WTC11 (cell line): ENCODE measurements around the gene FBXW4. TPM values are rescaled to one million over a fixed set of nuclear protein-coding genes. Genes with fewer than 3 reads are reported as not detected.

Experiments
- ATAC-seq: fragments of 200-7000 bp; cut with Tn5 transposase; 2 replicates; pipeline ENCODE4 v1.10.0; 2021; ENCODE audit warnings: mild to moderate bottlenecking, moderate library complexity
- CTCF ChIA-PET: fragments of 300-600 bp; sonication (Branson Sonifier 250); formaldehyde crosslinking; loops from one replicate; lab custom pipeline; 2021; ENCODE audit warnings: antibody characterized with exemption; lab: Charles Lee
- POLR2A ChIA-PET: fragments of 350-600 bp; sonication (Branson Sonifier 250); formaldehyde crosslinking; loops from one replicate; lab custom pipeline; 2021; ENCODE audit warnings: antibody characterized with exemption; lab: Charles Lee
- DNase-seq: peaks from one replicate; pipeline ENCODE4 v3.0.0; 2021; ENCODE audit warnings: low spot score
- H3K27ac Mint-ChIP-seq: 2 replicates; pipeline ENCODE4 v1.8.0; 2021; ENCODE audit warnings: mixed read lengths
- H3K27me3 Mint-ChIP-seq: 2 replicates; pipeline ENCODE4 v1.8.0; 2021; ENCODE audit warnings: low read depth, mild to moderate bottlenecking, moderate library complexity, mixed read lengths
- H3K36me3 Mint-ChIP-seq: 2 replicates; pipeline ENCODE4 v1.8.0; 2021; ENCODE audit warnings: mixed read lengths
- H3K4me1 Mint-ChIP-seq: 2 replicates; pipeline ENCODE4 v1.8.0; 2022; ENCODE audit warnings: mixed read lengths
- H3K4me3 Mint-ChIP-seq: 2 replicates; pipeline ENCODE4 v1.8.0; 2021; ENCODE audit warnings: mild to moderate bottlenecking, moderate library complexity, mixed read lengths
- H3K9me3 Mint-ChIP-seq: 2 replicates; pipeline ENCODE4 v1.8.0; 2021; ENCODE audit warnings: mixed read lengths
- ATF2 ChIP-seq: sonication (generic); formaldehyde crosslinking; IDR thresholded peaks from 2 replicates; pipeline ENCODE4 v1.8.1; 2022; ENCODE audit warnings: low read depth, missing genetic modification reagents, borderline replicate concordance
- ATF3 ChIP-seq: sonication (generic); formaldehyde crosslinking; conservative IDR thresholded peaks from 2 replicates; pipeline ENCODE4 v1.8.1; 2022; ENCODE audit warnings: mild to moderate bottlenecking, missing genetic modification reagents
- GABPB1 ChIP-seq: sonication (generic); formaldehyde crosslinking; IDR thresholded peaks from 2 replicates; pipeline ENCODE4 v1.8.1; 2023; ENCODE audit warnings: mild to moderate bottlenecking, missing genetic modification reagents
- JUN ChIP-seq: sonication (generic); formaldehyde crosslinking; IDR thresholded peaks from 2 replicates; pipeline ENCODE4 v1.8.0; 2023; ENCODE audit warnings: mild to moderate bottlenecking, missing genetic modification reagents
- NFE2L1 ChIP-seq: sonication (generic); formaldehyde crosslinking; IDR thresholded peaks from 2 replicates; pipeline ENCODE4 v1.8.1; 2023; ENCODE audit warnings: missing genetic modification reagents
- NR3C1 ChIP-seq: sonication (generic); formaldehyde crosslinking; conservative IDR thresholded peaks from 2 replicates; pipeline ENCODE4 v1.8.1; 2023; ENCODE audit warnings: low read depth, mild to moderate bottlenecking, missing genetic modification reagents
- OVOL2 ChIP-seq: fragments of 250-450 bp; sonication (Bioruptor Pico); IDR thresholded peaks from 2 replicates; pipeline ENCODE4 v1.9.0; 2021; ENCODE audit warnings: mild to moderate bottlenecking, borderline replicate concordance
- PRRX2 ChIP-seq: fragments of 250-450 bp; sonication (Bioruptor Pico); IDR thresholded peaks from 2 replicates; pipeline ENCODE4 v1.8.0; 2021; ENCODE audit warnings: mild to moderate bottlenecking
- RELA ChIP-seq: sonication (generic); formaldehyde crosslinking; IDR thresholded peaks from 2 replicates; pipeline ENCODE4 v1.8.1; 2022; ENCODE audit warnings: missing genetic modification reagents, mild to moderate bottlenecking, borderline replicate concordance
- SOX15 ChIP-seq: fragments of 250-450 bp; sonication (Bioruptor Pico); IDR thresholded peaks from 2 replicates; pipeline ENCODE4 v1.9.0; 2021; ENCODE audit warnings: mild to moderate bottlenecking
- SP1 ChIP-seq: sonication (generic); formaldehyde crosslinking; conservative IDR thresholded peaks from 2 replicates; pipeline ENCODE4 v1.8.1; 2022; ENCODE audit warnings: missing genetic modification reagents
- TEAD1 ChIP-seq: sonication (generic); formaldehyde crosslinking; IDR thresholded peaks from 2 replicates; pipeline ENCODE4 v1.8.0; 2022; ENCODE audit warnings: mild to moderate bottlenecking, missing genetic modification reagents
- TEAD4 ChIP-seq: sonication (generic); formaldehyde crosslinking; IDR thresholded peaks from 2 replicates; pipeline ENCODE4 v1.8.0; 2022; ENCODE audit warnings: mild to moderate bottlenecking, missing genetic modification reagents
- TP53 ChIP-seq: sonication (generic); formaldehyde crosslinking; IDR thresholded peaks from 2 replicates; pipeline ENCODE4 v1.8.1; 2023; ENCODE audit warnings: mild to moderate bottlenecking, missing genetic modification reagents
- ZNF317 ChIP-seq: sonication (generic); formaldehyde crosslinking; IDR thresholded peaks from 2 replicates; pipeline ENCODE4 v1.8.1; 2023; ENCODE audit warnings: low read depth, mild to moderate bottlenecking, moderate library complexity, missing genetic modification reagents, borderline replicate concordance
- ZNF423 ChIP-seq: fragments of 250-450 bp; sonication (Bioruptor Pico); IDR thresholded peaks from 2 replicates; pipeline ENCODE4 v2.1.2; 2022; ENCODE audit warnings: mild to moderate bottlenecking, moderate library complexity
- ZNF532 ChIP-seq: fragments of 250-450 bp; sonication (Bioruptor Pico); IDR thresholded peaks from 2 replicates; pipeline ENCODE4 v1.9.0; 2021; ENCODE audit warnings: mild to moderate bottlenecking, borderline replicate concordance
- ZSCAN18 ChIP-seq: fragments of 250-450 bp; sonication (Bioruptor Pico); IDR thresholded peaks from 2 replicates; pipeline ENCODE4 v2.1.2; 2022; ENCODE audit warnings: mild to moderate bottlenecking, moderate library complexity
- total RNA-seq: library from RNA; stranded (reverse); gene quantifications from 3 replicates; pipeline ENCODE4 v1.2.3, GENCODE V29; 2021
- TF ChIP-seq, protein P1 (sequence below): sonication (generic); formaldehyde crosslinking; IDR thresholded peaks from 2 replicates; pipeline ENCODE4 v1.8.0; 2022; ENCODE audit warnings: mild to moderate bottlenecking, missing genetic modification reagents
- TF ChIP-seq, protein P2 (sequence below): sonication (generic); formaldehyde crosslinking; IDR thresholded peaks from 2 replicates; pipeline ENCODE4 v1.8.0; 2022; ENCODE audit warnings: missing genetic modification reagents
- TF ChIP-seq, protein P3 (sequence below): sonication (generic); formaldehyde crosslinking; IDR thresholded peaks from 2 replicates; pipeline ENCODE4 v1.8.1; 2023; ENCODE audit warnings: mild to moderate bottlenecking, missing genetic modification reagents, moderate library complexity
- TF ChIP-seq, protein P4 (sequence below): sonication (generic); formaldehyde crosslinking; IDR thresholded peaks from 2 replicates; pipeline ENCODE4 v1.8.0; 2022; ENCODE audit warnings: mild to moderate bottlenecking, missing genetic modification reagents

Gene FBXW4
- total RNA-seq, 1 experiment from 2014 or later: 45.3 TPM

GRCh38 chr10:101566333-101567164 is 128.4 kb downstream of the FBXW4 start:
- no peak for TF ChIP-seq ZNF317 (CRISPR knock-in tag)
- peak; percentile 43; the same call in 1 of the 2 replicates for TF ChIP-seq ZNF423
- TF ChIP-seq, protein P1, sequence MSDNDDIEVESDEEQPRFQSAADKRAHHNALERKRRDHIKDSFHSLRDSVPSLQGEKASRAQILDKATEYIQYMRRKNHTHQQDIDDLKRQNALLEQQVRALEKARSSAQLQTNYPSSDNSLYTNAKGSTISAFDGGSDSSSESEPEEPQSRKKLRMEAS (CRISPR knock-in tag): peak; percentile 86
- no peak for TF ChIP-seq SP1
- TF ChIP-seq ATF3 (CRISPR knock-in tag): no peak
- no peak for TF ChIP-seq TP53
- no peak for TF ChIP-seq TEAD1 (CRISPR knock-in tag)
- POLR2A ChIA-PET: no interaction called here
- H3K4me3 Mint-ChIP-seq: peak overlapping the region; percentile 45
- no peak overlapping the region for H3K27ac Mint-ChIP-seq
- H3K27me3 Mint-ChIP-seq: peaks cover 63% of the 10 kb centered on the region
- no peaks in the 10 kb centered on the region for H3K9me3 Mint-ChIP-seq
- DNase-seq (peak; percentile 62), ATAC-seq (peak; percentile 8)
- no peaks in the 10 kb centered on the region for H3K36me3 Mint-ChIP-seq
- H3K4me1 Mint-ChIP-seq: peaks cover 26% of the 10 kb centered on the region
- CTCF ChIA-PET: no interaction called here

- DNase-seq: no peak
- H3K27ac Mint-ChIP-seq: no peak overlapping the region
- TF ChIP-seq TEAD4 (CRISPR knock-in tag): no peak
- TF ChIP-seq NFE2L1 (CRISPR knock-in tag): no peak
- no peak for TF ChIP-seq ZNF532 (CRISPR knock-in tag)
- TF ChIP-seq OVOL2 (CRISPR knock-in tag): no peak
- no peak for TF ChIP-seq ZSCAN18 (CRISPR knock-in tag)
- no peak for TF ChIP-seq PRRX2 (CRISPR knock-in tag)
- TF ChIP-seq SP1: no peak
- TF ChIP-seq, protein P2, sequence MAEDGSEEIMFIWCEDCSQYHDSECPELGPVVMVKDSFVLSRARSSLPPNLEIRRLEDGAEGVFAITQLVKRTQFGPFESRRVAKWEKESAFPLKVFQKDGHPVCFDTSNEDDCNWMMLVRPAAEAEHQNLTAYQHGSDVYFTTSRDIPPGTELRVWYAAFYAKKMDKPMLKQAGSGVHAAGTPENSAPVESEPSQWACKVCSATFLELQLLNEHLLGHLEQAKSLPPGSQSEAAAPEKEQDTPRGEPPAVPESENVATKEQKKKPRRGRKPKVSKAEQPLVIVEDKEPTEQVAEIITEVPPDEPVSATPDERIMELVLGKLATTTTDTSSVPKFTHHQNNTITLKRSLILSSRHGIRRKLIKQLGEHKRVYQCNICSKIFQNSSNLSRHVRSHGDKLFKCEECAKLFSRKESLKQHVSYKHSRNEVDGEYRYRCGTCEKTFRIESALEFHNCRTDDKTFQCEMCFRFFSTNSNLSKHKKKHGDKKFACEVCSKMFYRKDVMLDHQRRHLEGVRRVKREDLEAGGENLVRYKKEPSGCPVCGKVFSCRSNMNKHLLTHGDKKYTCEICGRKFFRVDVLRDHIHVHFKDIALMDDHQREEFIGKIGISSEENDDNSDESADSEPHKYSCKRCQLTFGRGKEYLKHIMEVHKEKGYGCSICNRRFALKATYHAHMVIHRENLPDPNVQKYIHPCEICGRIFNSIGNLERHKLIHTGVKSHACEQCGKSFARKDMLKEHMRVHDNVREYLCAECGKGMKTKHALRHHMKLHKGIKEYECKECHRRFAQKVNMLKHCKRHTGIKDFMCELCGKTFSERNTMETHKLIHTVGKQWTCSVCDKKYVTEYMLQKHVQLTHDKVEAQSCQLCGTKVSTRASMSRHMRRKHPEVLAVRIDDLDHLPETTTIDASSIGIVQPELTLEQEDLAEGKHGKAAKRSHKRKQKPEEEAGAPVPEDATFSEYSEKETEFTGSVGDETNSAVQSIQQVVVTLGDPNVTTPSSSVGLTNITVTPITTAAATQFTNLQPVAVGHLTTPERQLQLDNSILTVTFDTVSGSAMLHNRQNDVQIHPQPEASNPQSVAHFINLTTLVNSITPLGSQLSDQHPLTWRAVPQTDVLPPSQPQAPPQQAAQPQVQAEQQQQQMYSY (CRISPR knock-in tag): no peak
- TF ChIP-seq NR3C1: no peak
- TF ChIP-seq JUN (CRISPR knock-in tag): no peak
- no peak for TF ChIP-seq ATF2 (CRISPR knock-in tag)
- TF ChIP-seq, protein P3, sequence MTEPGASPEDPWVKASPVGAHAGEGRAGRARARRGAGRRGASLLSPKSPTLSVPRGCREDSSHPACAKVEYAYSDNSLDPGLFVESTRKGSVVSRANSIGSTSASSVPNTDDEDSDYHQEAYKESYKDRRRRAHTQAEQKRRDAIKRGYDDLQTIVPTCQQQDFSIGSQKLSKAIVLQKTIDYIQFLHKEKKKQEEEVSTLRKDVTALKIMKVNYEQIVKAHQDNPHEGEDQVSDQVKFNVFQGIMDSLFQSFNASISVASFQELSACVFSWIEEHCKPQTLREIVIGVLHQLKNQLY: no peak
- no peak for TF ChIP-seq GABPB1 (CRISPR knock-in tag)
- no peak for TF ChIP-seq RELA (CRISPR knock-in tag)
- TF ChIP-seq SOX15: no peak
- TF ChIP-seq, protein P4, sequence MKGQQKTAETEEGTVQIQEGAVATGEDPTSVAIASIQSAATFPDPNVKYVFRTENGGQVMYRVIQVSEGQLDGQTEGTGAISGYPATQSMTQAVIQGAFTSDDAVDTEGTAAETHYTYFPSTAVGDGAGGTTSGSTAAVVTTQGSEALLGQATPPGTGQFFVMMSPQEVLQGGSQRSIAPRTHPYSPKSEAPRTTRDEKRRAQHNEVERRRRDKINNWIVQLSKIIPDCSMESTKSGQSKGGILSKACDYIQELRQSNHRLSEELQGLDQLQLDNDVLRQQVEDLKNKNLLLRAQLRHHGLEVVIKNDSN (CRISPR knock-in tag): no peak
Observed at GRCh38 chr10:101565936-101566332, 129.0 kb downstream of the FBXW4 start.

More at GRCh38 chr10:101565936-101566332, 129.0 kb downstream of the FBXW4 start:
- CTCF ChIA-PET: no interaction called here
- Mint-ChIP-seq H3K4me1 (peaks cover 24% of the 10 kb centered on the region), H3K4me3 (peak overlapping the region; percentile 45; the same call in 1 of the 2 replicates), H3K27me3 (peaks cover 56% of the 10 kb centered on the region), H3K9me3 (no peaks in the 10 kb centered on the region), H3K36me3 (no peaks in the 10 kb centered on the region)
- POLR2A ChIA-PET: no interaction called here
- no peak for ATAC-seq
